ENCODE measurements around the gene TNNT2. TPM values are rescaled to one million over a fixed set of nuclear protein-coding genes. Genes with fewer than 3 reads are reported as not detected.

Gene TNNT2
- total and polyA plus RNA-seq, 2 donors (not counting 3 experiments of a cell fraction or from before 2014, with no cell fraction given): not detected

- Histone ChIP-seq H3K27ac (ENCODE audit: insufficient read depth, low read depth, low read length) (no peak overlapping the region), H3K79me2 (ENCODE audit: control insufficient read depth, insufficient read depth, low read length) (no peaks in the 10 kb centered on the region), H3K9ac (replicated peaks; ENCODE audit: extremely low read depth, insufficient read depth, low read length) (no peak overlapping the region), H3K4me3 (replicated peaks in 1 of 3; ENCODE audit: insufficient read depth in 1 of 3, low read depth in 1 of 3, low read length in 3 of 3) (no peak overlapping the region), H3K36me3 (ENCODE audit: control insufficient read depth in 2 of 2, extremely low read depth in 1 of 2, insufficient read depth in 2 of 2, low read length in 2 of 2) (no peaks in the 10 kb centered on the region), H4K20me1 (replicated peaks; ENCODE audit: control insufficient read depth, extremely low read depth, insufficient read depth, low read length) (no peaks in the 10 kb centered on the region), H3K4me2 (ENCODE audit: insufficient read depth, low read length) (no peak overlapping the region), H3K9me1 (replicated peaks; ENCODE audit: control insufficient read depth, extremely low read depth, insufficient read depth, low read length) (no peaks in the 10 kb centered on the region), H3K4me1 (ENCODE audit: control insufficient read depth, extremely low read depth, insufficient read depth, low read length) (peaks cover 6% of the 10 kb centered on the region), H2AFZ (ENCODE audit: low read depth, low read length) (no peak overlapping the region), H3K9me3 (replicated peaks; ENCODE audit: control insufficient read depth, insufficient read depth, low read length) (no peaks in the 10 kb centered on the region), H3K27me3 (ENCODE audit: control insufficient read depth in 2 of 2, insufficient read depth in 2 of 2, low read length in 2 of 2) (peaks cover 0 to 3% of the 10 kb centered on the region in 2 experiments)
- intact Hi-C loops (cut with micrococcal nuclease) (loop anchor here (1.0 kb wide), 1 partner anchor 13 kb away; no protein-coding TSS in a partner anchor), dilution Hi-C loops (cut with MboI; ENCODE audit: extremely low pct_ligation_motif_present, low sequenced_read_pairs) (no loop called here)
- CTCF ChIA-PET: interaction anchor here (0.6 to 6.8 kb wide), 20 partner anchors 11 to 389 kb away, joined by 3 to 109 read pairs (median 4); no protein-coding TSS in a partner anchor
- DNase-seq (ENCODE audit: low read depth, low spot score) (no peak), FAIRE-seq (no peak)
- POLR2A ChIA-PET: no interaction called here
- TF ChIP-seq FOS (IDR thresholded peaks at IDR 0.05; ENCODE audit: borderline replicate concordance, insufficient read depth, low read length) (no peak), POLR2AphosphoS5 (IDR thresholded peaks at IDR 0.05; ENCODE audit: insufficient read depth, low read depth, low read length) (no peak), POLR2A (IDR thresholded peaks at IDR 0.05; ENCODE audit: low read depth, low read length) (no peak), EZH2 (IDR thresholded peaks at IDR 0.05; ENCODE audit: borderline replicate concordance, low read depth, low read length, severe bottlenecking) (no peak), GATA2 (IDR thresholded peaks at IDR 0.05; ENCODE audit: insufficient read depth, insufficient read length, low read depth, low read length) (no peak), JUN (IDR thresholded peaks at IDR 0.05; ENCODE audit: borderline replicate concordance, insufficient read depth, insufficient read length, low read depth) (no peak), MYC (IDR thresholded peaks at IDR 0.05; ENCODE audit: low read depth, low read length) (no peak), MAX (IDR thresholded peaks at IDR 0.05; ENCODE audit: insufficient read depth, insufficient read length) (no peak)
- TF ChIP-seq, protein P1, sequence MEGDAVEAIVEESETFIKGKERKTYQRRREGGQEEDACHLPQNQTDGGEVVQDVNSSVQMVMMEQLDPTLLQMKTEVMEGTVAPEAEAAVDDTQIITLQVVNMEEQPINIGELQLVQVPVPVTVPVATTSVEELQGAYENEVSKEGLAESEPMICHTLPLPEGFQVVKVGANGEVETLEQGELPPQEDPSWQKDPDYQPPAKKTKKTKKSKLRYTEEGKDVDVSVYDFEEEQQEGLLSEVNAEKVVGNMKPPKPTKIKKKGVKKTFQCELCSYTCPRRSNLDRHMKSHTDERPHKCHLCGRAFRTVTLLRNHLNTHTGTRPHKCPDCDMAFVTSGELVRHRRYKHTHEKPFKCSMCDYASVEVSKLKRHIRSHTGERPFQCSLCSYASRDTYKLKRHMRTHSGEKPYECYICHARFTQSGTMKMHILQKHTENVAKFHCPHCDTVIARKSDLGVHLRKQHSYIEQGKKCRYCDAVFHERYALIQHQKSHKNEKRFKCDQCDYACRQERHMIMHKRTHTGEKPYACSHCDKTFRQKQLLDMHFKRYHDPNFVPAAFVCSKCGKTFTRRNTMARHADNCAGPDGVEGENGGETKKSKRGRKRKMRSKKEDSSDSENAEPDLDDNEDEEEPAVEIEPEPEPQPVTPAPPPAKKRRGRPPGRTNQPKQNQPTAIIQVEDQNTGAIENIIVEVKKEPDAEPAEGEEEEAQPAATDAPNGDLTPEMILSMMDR (IDR thresholded peaks at IDR 0.05; ENCODE audit: extremely low read depth in 1 of 2, insufficient read depth in 1 of 2, low read depth in 1 of 2, low read length in 2 of 2): no peak
- BruUV-seq (replicated peaks): no TSS peak
Measured at GRCh38 chr1:201360901-201361651, 16.4 kb downstream of the TNNT2 start.

Data from endothelial cell of umbilical vein (primary cell).